Raji (cell line): ENCODE results near the gene JUP.
A peak's percentile ranks its signal among the peaks of the same experiment; 100 is the strongest.

ENCODE experiments used
- POLR2A ChIP-seq: IDR thresholded peaks from 2 replicates; pipeline ENCODE4 v1.6.1; 2011; ENCODE audit warnings: low read depth, low read length, control low read depth; ENCODE audit not compliant: insufficient read depth

The JUP gene

GRCh38 chr17:41773190-41773588 lies 13.3 kb downstream of the JUP start:
- TF ChIP-seq POLR2A: no peak

DNA sequence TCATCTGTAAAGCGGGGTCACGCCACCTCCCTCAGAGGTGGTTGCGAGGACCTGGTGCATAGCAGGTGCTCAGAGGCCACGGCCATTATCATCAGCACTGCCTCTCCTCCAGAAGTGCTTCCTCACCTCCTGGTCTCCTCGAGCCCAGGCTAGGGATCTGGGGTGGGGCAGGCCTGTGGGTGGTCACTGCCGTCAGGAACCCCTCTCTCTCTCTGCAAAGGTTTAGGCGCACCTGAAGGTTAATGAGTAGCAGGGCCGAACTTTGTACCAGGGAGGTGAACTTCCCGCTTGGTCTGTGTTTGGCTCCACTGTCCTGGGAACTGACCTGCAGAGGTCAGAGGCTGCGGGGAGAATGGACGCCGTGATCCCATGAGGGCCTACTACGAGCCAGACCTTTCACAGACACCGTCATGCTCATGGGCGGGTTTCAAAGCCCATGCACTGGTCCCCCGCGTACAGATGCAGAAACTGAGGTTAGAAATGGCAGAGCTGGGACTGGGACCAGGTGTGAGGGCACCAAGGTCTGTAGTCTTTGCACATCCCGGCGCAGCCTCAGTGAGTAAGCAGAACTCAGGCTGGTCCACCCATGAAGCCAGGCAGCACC lies 13.8 kb downstream of the JUP start:
- no peak for TF ChIP-seq POLR2A

- no peak for TF ChIP-seq POLR2A
These were observed 14.3 kb downstream of the JUP start for GRCh38 chr17:41772218-41772585.

GRCh38 chr17:41771389-41772206 lies 14.9 kb downstream of the JUP start:
- peak; percentile 53 for TF ChIP-seq POLR2A

DNA sequence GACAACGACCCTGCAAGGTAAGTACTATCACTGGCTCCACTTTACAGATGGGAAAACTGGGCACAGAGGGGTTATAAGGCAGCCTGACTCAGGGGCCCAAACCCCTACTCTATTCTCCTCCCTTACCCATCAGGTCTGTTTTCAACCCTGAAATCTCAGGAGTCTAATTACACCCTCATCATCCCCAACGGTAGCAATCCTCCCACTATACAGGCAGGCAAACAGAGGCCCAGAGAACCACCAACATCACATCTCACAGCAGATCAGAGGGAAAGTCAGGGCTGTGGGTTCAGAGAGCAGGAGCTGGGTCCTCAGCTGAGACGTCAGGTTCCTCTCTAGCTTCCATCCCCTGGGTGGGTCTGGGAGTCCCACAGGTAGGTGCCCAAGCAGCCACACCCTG lies 16.5 kb downstream of the JUP start:
- no peak for TF ChIP-seq POLR2A

GRCh38 chr17:41769346-41769862 lies 17.1 kb downstream of the JUP start:
- no peak for TF ChIP-seq POLR2A

DNA sequence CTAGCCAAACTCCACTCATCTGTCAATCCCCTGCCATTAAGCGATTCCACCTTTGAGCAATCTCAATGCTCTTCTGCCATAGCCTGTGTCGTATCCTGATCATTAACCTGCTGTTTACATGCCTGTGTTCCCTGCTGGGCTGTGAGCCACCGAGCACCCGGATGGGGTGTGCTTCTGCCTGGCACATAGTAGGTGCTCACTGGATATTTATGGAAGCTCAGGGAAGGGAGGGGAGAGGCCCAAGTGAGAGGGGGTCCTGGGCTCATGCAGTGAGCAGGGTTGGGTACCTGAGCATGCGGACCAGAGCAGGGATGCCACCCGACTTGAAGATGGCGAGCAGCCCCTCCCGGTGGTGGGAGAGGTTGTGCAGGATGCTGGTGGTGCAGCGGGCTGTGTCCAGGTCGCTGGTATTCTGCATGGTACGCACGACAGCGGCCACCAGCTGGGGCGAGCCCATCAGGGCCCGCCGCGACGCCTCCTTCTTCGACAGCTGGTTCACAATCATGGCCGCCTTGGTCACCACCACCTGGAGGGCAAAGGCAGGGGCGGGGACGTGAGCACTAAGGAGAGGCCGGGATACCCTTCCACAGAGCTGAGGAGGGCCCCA lies 17.7 kb downstream of the JUP start:
- TF ChIP-seq POLR2A: no peak

DNA sequence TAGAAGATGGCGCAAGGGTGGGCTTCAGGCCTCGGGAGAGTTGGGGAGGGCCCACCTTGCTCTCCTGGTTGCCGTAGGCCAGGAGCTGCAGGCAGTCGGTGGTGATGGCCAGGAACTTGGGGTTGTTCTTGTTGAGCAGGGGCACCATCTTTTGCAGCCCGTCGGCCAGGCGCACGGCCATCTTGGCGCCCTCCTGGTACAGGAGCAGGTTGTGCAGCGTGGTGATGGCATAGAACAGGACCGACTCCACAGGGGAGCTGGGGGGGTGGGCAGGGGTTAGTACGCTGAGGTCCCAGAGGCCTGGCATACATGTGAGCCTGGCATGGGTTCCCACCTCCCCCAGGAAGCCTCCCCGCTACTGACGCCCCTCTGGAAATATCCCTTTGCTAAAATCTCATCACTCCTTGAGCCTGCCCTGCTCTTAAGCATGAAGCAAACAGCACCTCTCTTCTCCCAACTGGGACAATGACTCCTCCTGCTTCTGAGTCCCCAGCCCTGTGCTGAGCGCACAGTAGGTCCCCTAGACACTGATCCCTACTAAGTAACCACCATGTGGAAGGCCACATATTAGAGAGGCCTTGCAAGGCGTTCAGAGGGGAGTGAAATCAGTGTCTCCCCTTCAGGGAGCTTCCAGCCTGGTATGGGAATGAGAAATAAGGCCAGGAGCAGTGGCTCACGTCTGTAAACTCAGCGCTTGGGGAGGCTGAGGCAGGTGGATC lies 19.0 kb downstream of the JUP start:
- no peak for TF ChIP-seq POLR2A

DNA sequence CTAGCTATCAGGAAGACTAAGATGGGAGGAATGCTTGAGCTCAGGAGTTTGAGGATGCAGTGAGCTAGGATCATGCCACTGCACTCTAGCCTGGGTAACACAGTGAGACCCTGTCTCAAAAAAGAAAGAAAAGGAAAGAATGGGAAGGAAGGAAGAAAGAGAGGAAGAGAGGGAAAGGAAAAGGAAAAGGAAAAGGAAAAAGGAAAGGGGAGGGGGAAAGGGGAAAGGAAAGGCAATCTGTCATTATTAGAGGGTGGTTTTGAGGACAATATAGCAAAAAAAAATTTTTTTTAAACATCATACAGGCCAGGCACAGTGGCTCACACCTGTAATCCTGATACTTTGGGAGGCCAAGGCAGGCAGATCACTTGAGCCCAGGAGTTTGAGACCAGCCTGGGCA lies 20.4 kb downstream of the JUP start:
- TF ChIP-seq POLR2A: no peak

DNA sequence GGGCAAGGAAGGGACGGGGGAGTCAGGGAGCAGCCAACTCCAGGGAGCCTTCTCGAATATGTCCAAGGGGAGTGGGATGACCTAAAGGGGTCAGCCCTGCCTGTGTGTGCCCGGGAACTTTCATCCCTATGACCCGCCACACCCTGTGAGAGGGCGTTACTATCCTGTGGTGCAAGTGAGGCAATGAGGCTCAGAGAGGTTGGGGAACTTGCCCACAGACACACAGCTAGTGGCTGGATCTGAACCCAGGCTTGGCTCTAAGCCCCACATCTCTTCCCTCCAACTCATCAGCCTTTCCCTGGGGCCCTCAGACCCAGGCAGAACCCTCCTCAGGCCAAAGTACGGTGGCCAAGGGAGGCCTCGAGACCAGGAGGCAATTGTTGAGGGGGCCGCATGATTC lies 23.2 kb downstream of the JUP start:
- TF ChIP-seq POLR2A: no peak

- TF ChIP-seq POLR2A: no peak
These were observed 23.7 kb downstream of the JUP start for GRCh38 chr17:41762841-41763240.

- TF ChIP-seq POLR2A: no peak
These were observed 24.1 kb downstream of the JUP start for GRCh38 chr17:41762391-41762790.

- no peak for TF ChIP-seq POLR2A
These were observed 25.6 kb downstream of the JUP start for GRCh38 chr17:41760878-41761277.

GRCh38 chr17:41758601-41759000 lies 27.9 kb downstream of the JUP start:
- no peak for TF ChIP-seq POLR2A

GRCh38 chr17:41754066-41754465 lies 32.4 kb downstream of the JUP start:
- no peak for TF ChIP-seq POLR2A
